HepG2 (cell line): Measurements from ENCODE around the gene PSMD3. TPM values are rescaled to one million over a fixed set of nuclear protein-coding genes. Genes with fewer than 3 reads are reported as not detected.

Experiments
- KIAA2018 ChIP-seq: sonication (generic); formaldehyde crosslinking; IDR thresholded peaks from 2 replicates; pipeline ENCODE4 v1.5.0; 2020; ENCODE audit warnings: mild to moderate bottlenecking, missing genetic modification reagents, borderline replicate concordance
- MEIS1 ChIP-seq: sonication (generic); formaldehyde crosslinking; IDR thresholded peaks from 2 replicates; pipeline ENCODE4 v1.9.0; 2021; ENCODE audit warnings: mild to moderate bottlenecking, missing genetic modification reagents, moderate library complexity, borderline replicate concordance
- NCOA2 ChIP-seq: sonication (generic); formaldehyde crosslinking; IDR thresholded peaks from 2 replicates; pipeline ENCODE4 v1.8.0; 2022; ENCODE audit warnings: inconsistent platforms
- PAXIP1 ChIP-seq: sonication (generic); formaldehyde crosslinking; conservative IDR thresholded peaks from 2 replicates; pipeline ENCODE4 v1.4.0; 2020; ENCODE audit warnings: mild to moderate bottlenecking, missing genetic modification reagents, moderate library complexity
- SOX13 ChIP-seq, 3 experiments: fragments of 450-650 bp in 1 of 3; sonication (generic) in 1 of 3; formaldehyde crosslinking in 1 of 3; IDR thresholded peaks in 2 of 3; conservative IDR thresholded peaks in 1 of 3; 2 replicates each; pipeline versions ENCODE4 v1.5.0 to v1.6.1; 2016 to 2020; ENCODE audit warnings: antibody characterized with exemption in 1 of 3, mild to moderate bottlenecking in 1 of 3, missing compliant biosample characterization in 1 of 3, missing genetic modification reagents in 1 of 3, moderate library complexity in 1 of 3
- SP140L ChIP-seq: sonication (generic); formaldehyde crosslinking; IDR thresholded peaks from 2 replicates; pipeline ENCODE4 v1.4.0; 2020; ENCODE audit warnings: missing genetic modification reagents, borderline replicate concordance
- SSRP1 ChIP-seq: IDR thresholded peaks from 2 replicates; pipeline ENCODE4 v1.6.1; 2016; ENCODE audit warnings: control low read depth
- TOE1 ChIP-seq: sonication (generic); formaldehyde crosslinking; IDR thresholded peaks from 2 replicates; pipeline ENCODE4 v1.4.0; 2020; ENCODE audit warnings: mild to moderate bottlenecking, missing genetic modification reagents
- ZNF224 ChIP-seq: sonication (generic); formaldehyde crosslinking; IDR thresholded peaks from 2 replicates; pipeline ENCODE4 v1.5.0; 2020; ENCODE audit warnings: mild to moderate bottlenecking, missing genetic modification reagents
- ZNF468 ChIP-seq: sonication (generic); formaldehyde crosslinking; IDR thresholded peaks from 2 replicates; pipeline ENCODE4 v1.8.0; 2022; ENCODE audit warnings: mild to moderate bottlenecking, moderate library complexity, missing genetic modification reagents
- ZNF503 ChIP-seq: sonication (generic); formaldehyde crosslinking; IDR thresholded peaks from 2 replicates; pipeline ENCODE4 v1.4.0; 2020; ENCODE audit warnings: missing genetic modification reagents
- ZNF572 ChIP-seq: sonication (generic); formaldehyde crosslinking; IDR thresholded peaks from 2 replicates; pipeline ENCODE4 v1.5.1; 2020; ENCODE audit warnings: mild to moderate bottlenecking, missing genetic modification reagents
- ZNF629 ChIP-seq: sonication (generic); formaldehyde crosslinking; conservative IDR thresholded peaks from 2 replicates; pipeline ENCODE4 v1.5.0; 2020; ENCODE audit warnings: missing genetic modification reagents
- ZNF740 ChIP-seq: sonication (generic); formaldehyde crosslinking; IDR thresholded peaks from 2 replicates; pipeline ENCODE4 v1.4.0; 2020; ENCODE audit warnings: missing genetic modification reagents
- polyA plus RNA-seq, 8 experiments: library from polyadenylated mRNA; depleted of rRNA in 3 of 8; stranded (reverse) in 7 of 8; unstranded in 1 of 8; fragments of >200 nt; fragmentation: Illumina TruSeq in 4 of 8; extraction: Trizol in 4 of 8; gene quantifications; 2 replicates each; pipeline versions ENCODE4 v1.2.1 to v1.2.3, GENCODE V29; 2011 to 2016; ENCODE audit warnings: low read depth in 4 of 8, missing spikeins in 1 of 8, mixed read lengths in 1 of 8; ENCODE audit not compliant: insufficient read depth in 1 of 8
- total RNA-seq, 5 experiments: library from RNA; depleted of rRNA; stranded (reverse); fragments of >200 nt; fragmentation: Illumina TruSeq; extraction: Trizol; gene quantifications; 2 replicates each; pipeline ENCODE4 v1.2.3, GENCODE V29; 2016; ENCODE audit warnings: low read depth in 1 of 5

Gene PSMD3
- total and polyA plus RNA-seq, 2 of the 13 experiments (the other 11 are each of a cell fraction or from before 2014, with no cell fraction given), result 97.4 to 146 TPM

- TF ChIP-seq ZNF740 (no peak), PAXIP1 (CRISPR knock-in tag) (no peak), SOX13 (IDR thresholded peaks at IDR 0.05) (no peak), SOX13 (CRISPR knock-in tag; conservative IDR thresholded peaks at IDR 0.05 in 1 of 2, IDR thresholded peaks at IDR 0.05 in 1 of 2) (no peak), MEIS1 (CRISPR knock-in tag) (no peak), TOE1 (no peak), SSRP1 (CRISPR knock-in tag) (no peak), KIAA2018 (CRISPR knock-in tag) (no peak), ZNF572 (CRISPR knock-in tag) (no peak), ZNF629 (no peak), SP140L (CRISPR knock-in tag) (no peak), ZNF503 (no peak), NCOA2 (CRISPR knock-in tag) (no peak; the same call in none of the 2 replicates), ZNF468 (CRISPR knock-in tag) (no peak), ZNF224 (CRISPR knock-in tag) (no peak)
These were observed 58.4 kb downstream of the PSMD3 start (continued) for GRCh38 chr17:40038882-40039513.
